H1 (cell line): ENCODE results near the gene TSR3. TPM values are rescaled to one million over a fixed set of nuclear protein-coding genes. Genes with fewer than 3 reads are reported as not detected.

Experiments used
- CTCF ChIA-PET: fragments of 300-600 bp; sonication (Branson Sonifier 250); formaldehyde crosslinking; loops from one replicate; lab custom pipeline; 2021; ENCODE audit not compliant: partially characterized antibody; lab: Charles Lee
- POLR2A ChIA-PET: fragments of 300-600 bp; sonication (Branson Sonifier 250); formaldehyde crosslinking; loops from one replicate; lab custom pipeline; 2021; ENCODE audit warnings: inconsistent platforms; ENCODE audit not compliant: partially characterized antibody; lab: Charles Lee
- DNase-seq, 2 experiments: peaks; one replicate each; pipeline versions ENCODE4 v3.0.0 to v3.0.0-alpha.2; 2010 to 2022; ENCODE audit warnings: low spot score in 2 of 2, low read depth in 1 of 2, mixed read lengths in 1 of 2
- FAIRE-seq: peaks from 2 replicates; lab custom pipeline; 2011; peaks lifted over from hg19 to GRCh38; lab: Jason Lieb, UNC
- H2AFZ ChIP-seq: 2 replicates; pipeline ENCODE4 v1.8.1; 2012; ENCODE audit warnings: low read length, inconsistent platforms
- H2AK5ac ChIP-seq: 2 replicates; pipeline ENCODE4 v1.6.1; 2013; ENCODE audit warnings: low read depth, low read length
- H2BK120ac ChIP-seq: replicated peaks from 2 replicates; pipeline ENCODE3; 2013; ENCODE audit warnings: low read depth, low read length, inconsistent platforms
- H2BK12ac ChIP-seq: 2 replicates; pipeline ENCODE4 v1.6.1; 2013; ENCODE audit warnings: low read depth, low read length
- H2BK15ac ChIP-seq: 2 replicates; pipeline ENCODE4 v1.6.1; 2013; ENCODE audit warnings: low read length
- H2BK20ac ChIP-seq: 2 replicates; pipeline ENCODE4 v1.6.1; 2013; ENCODE audit warnings: low read length
- H2BK5ac ChIP-seq: 2 replicates; pipeline ENCODE4 v1.6.1; 2013; ENCODE audit warnings: low read depth, low read length
- H3K14ac ChIP-seq: 2 replicates; pipeline ENCODE4 v1.6.1; 2013; ENCODE audit warnings: inconsistent platforms; ENCODE audit not compliant: insufficient read length
- H3K18ac ChIP-seq: 2 replicates; pipeline ENCODE4 v1.6.1; 2013; ENCODE audit warnings: low read length; ENCODE audit errors: extremely low read depth
- H3K23ac ChIP-seq: 2 replicates; pipeline ENCODE4 v1.6.1; 2013; ENCODE audit warnings: inconsistent platforms; ENCODE audit not compliant: insufficient read length
- H3K23me2 ChIP-seq: 2 replicates; pipeline ENCODE4 v1.6.1; 2013; ENCODE audit warnings: low read depth, low read length
- H3K27ac ChIP-seq: 2 replicates; pipeline ENCODE4 v1.6.1; 2011; ENCODE audit warnings: low read depth, low read length, inconsistent platforms
- H3K27me3 ChIP-seq, 4 experiments: replicated peaks in 1 of 4; 1 replicate in 1 of 4; 2 replicates in 3 of 4; pipeline versions ENCODE4 v1.6.1 to v1.8.1; 2011 to 2013; ENCODE audit warnings: low read length in 3 of 4, mild to moderate bottlenecking in 3 of 4, inconsistent platforms in 2 of 4, mixed read lengths in 2 of 4, moderate library complexity in 1 of 4; ENCODE audit not compliant: control insufficient read depth in 3 of 4, insufficient read depth in 3 of 4; ENCODE audit errors: extremely low read depth in 1 of 4
- H3K36me3 ChIP-seq, 4 experiments: 2 replicates each; pipeline versions ENCODE4 v1.6.1 to v1.8.1; 2011 to 2013; ENCODE audit warnings: mild to moderate bottlenecking in 4 of 4, low read length in 3 of 4, moderate library complexity in 2 of 4, control low read depth in 1 of 4, inconsistent platforms in 1 of 4; ENCODE audit not compliant: insufficient read depth in 4 of 4, control insufficient read depth in 2 of 4
- H3K4ac ChIP-seq: replicated peaks from 2 replicates; pipeline ENCODE3; 2013; ENCODE audit warnings: low read length, low read depth, mixed read lengths, inconsistent platforms; ENCODE audit not compliant: insufficient read length
- H3K4me1 ChIP-seq, 4 experiments: replicated peaks in 1 of 4; 1 replicate in 1 of 4; 2 replicates in 3 of 4; pipeline versions ENCODE4 v1.6.1 to v1.8.1; 2011 to 2013; ENCODE audit warnings: low read length in 3 of 4, inconsistent platforms in 2 of 4, mixed read lengths in 1 of 4; ENCODE audit not compliant: insufficient read depth in 4 of 4, control insufficient read depth in 3 of 4
- H3K4me2 ChIP-seq, 2 experiments: 2 replicates each; pipeline versions ENCODE4 v1.6.1 to v1.8.1; 2011 to 2013; ENCODE audit warnings: low read depth in 2 of 2, low read length in 2 of 2, control low read depth in 1 of 2, inconsistent platforms in 1 of 2, mild to moderate bottlenecking in 1 of 2; ENCODE audit not compliant: insufficient read depth in 1 of 2
- H3K4me3 ChIP-seq, 4 experiments: fragments of 200-600, 300-600 bp in 1 of 4; sonication (generic), shearing (Covaris generic), sonication (Bioruptor Twin) in 1 of 4; 2 replicates each; pipeline versions ENCODE4 v1.5.1 to v1.8.1; 2011 to 2016; ENCODE audit warnings: low read length in 4 of 4, low read depth in 3 of 4, control low read depth in 2 of 4, inconsistent platforms in 2 of 4, mild to moderate bottlenecking in 2 of 4, mixed read lengths in 1 of 4, moderate library complexity in 1 of 4; ENCODE audit not compliant: insufficient read depth in 2 of 4; ENCODE audit errors: extremely low read depth in 1 of 4
- H3K56ac ChIP-seq: replicated peaks from 2 replicates; pipeline ENCODE3; 2013; ENCODE audit warnings: low read depth, mild to moderate bottlenecking, mixed read lengths, low read length, inconsistent platforms; ENCODE audit not compliant: insufficient read length
- H3K79me1 ChIP-seq: 2 replicates; pipeline ENCODE4 v1.6.1; 2013; ENCODE audit warnings: low read depth, low read length, control low read depth
- H3K79me2 ChIP-seq, 2 experiments: 2 replicates each; pipeline versions ENCODE4 v1.6.1 to v1.8.1; 2012 to 2013; ENCODE audit warnings: low read length in 2 of 2, mild to moderate bottlenecking in 2 of 2, inconsistent platforms in 1 of 2; ENCODE audit not compliant: insufficient read depth in 2 of 2, control insufficient read depth in 1 of 2
- H3K9ac ChIP-seq, 4 experiments: replicated peaks in 1 of 4; 1 replicate in 1 of 4; 2 replicates in 3 of 4; pipeline versions ENCODE4 v1.6.1 to v1.8.1; 2011 to 2013; ENCODE audit warnings: low read depth in 3 of 4, low read length in 3 of 4, control low read depth in 2 of 4, mild to moderate bottlenecking in 2 of 4, moderate library complexity in 2 of 4, inconsistent platforms in 1 of 4; ENCODE audit errors: extremely low read depth in 1 of 4
- H3K9me3 ChIP-seq, 2 experiments: 2 replicates each; pipeline versions ENCODE4 v1.6.1 to v1.8.1; 2012 to 2013; ENCODE audit warnings: mild to moderate bottlenecking in 2 of 2, moderate library complexity in 2 of 2, control low read depth in 1 of 2, inconsistent platforms in 1 of 2, low read depth in 1 of 2, low read length in 1 of 2, mixed read lengths in 1 of 2; ENCODE audit not compliant: insufficient read depth in 2 of 2
- H4K20me1 ChIP-seq, 2 experiments: replicated peaks in 1 of 2; 2 replicates each; pipeline versions ENCODE3 to v1.8.1; 2011 to 2013; ENCODE audit warnings: inconsistent platforms in 2 of 2, low read length in 2 of 2, mild to moderate bottlenecking in 1 of 2; ENCODE audit not compliant: insufficient read depth in 2 of 2, control insufficient read depth in 1 of 2
- H4K5ac ChIP-seq: 2 replicates; pipeline ENCODE4 v1.6.1; 2013; ENCODE audit warnings: low read length, low read depth, mixed read lengths, inconsistent platforms; ENCODE audit not compliant: insufficient read length
- H4K8ac ChIP-seq: 2 replicates; pipeline ENCODE4 v1.8.0; 2013; ENCODE audit warnings: mild to moderate bottlenecking, moderate library complexity, low read length, inconsistent platforms; ENCODE audit not compliant: insufficient read depth; ENCODE audit errors: extremely low read depth
- H4K91ac ChIP-seq: replicated peaks from 2 replicates; pipeline ENCODE3; 2013; ENCODE audit warnings: low read length, mixed read lengths, inconsistent platforms; ENCODE audit not compliant: insufficient read length
- BACH1 ChIP-seq: IDR thresholded peaks from 2 replicates; pipeline ENCODE4 v1.6.1; 2012; ENCODE audit warnings: low read length, improper control_type of control experiment
- BCL11A ChIP-seq, 2 experiments: IDR thresholded peaks; one replicate each; pipeline ENCODE4 v1.6.1; 2011; ENCODE audit warnings: low read depth in 2 of 2, low read length in 2 of 2, mild to moderate bottlenecking in 2 of 2
- CHD1 ChIP-seq: IDR thresholded peaks from 2 replicates; pipeline ENCODE4 v1.6.1; 2012; ENCODE audit warnings: low read depth, low read length, improper control_type of control experiment
- CTBP2 ChIP-seq: IDR thresholded peaks from 2 replicates; pipeline ENCODE4 v1.7.0; 2011; ENCODE audit warnings: borderline replicate concordance, mild to moderate bottlenecking, moderate library complexity, mixed read lengths, low read length; ENCODE audit not compliant: insufficient read depth, insufficient read length
- EZH2 ChIP-seq: fragments of 200-600 bp; sonication (generic); IDR thresholded peaks from 2 replicates; pipeline ENCODE4 v1.7.1; 2012; ENCODE audit warnings: low read depth, mild to moderate bottlenecking, moderate library complexity, low read length, inconsistent platforms; ENCODE audit not compliant: severe bottlenecking
- GABPA ChIP-seq: IDR thresholded peaks from 2 replicates; pipeline ENCODE4 v1.6.1; 2011; ENCODE audit warnings: mild to moderate bottlenecking, low read length, moderate library complexity, borderline replicate concordance; ENCODE audit not compliant: insufficient read depth
- NRF1 ChIP-seq: IDR thresholded peaks from 2 replicates; pipeline ENCODE4 v1.6.1; 2011; ENCODE audit warnings: mild to moderate bottlenecking, low read depth, low read length, improper control_type of control experiment
- POLR2AphosphoS5 ChIP-seq: IDR thresholded peaks from 2 replicates; pipeline ENCODE4 v1.6.1; 2011; ENCODE audit warnings: low read depth, low read length
- SIRT6 ChIP-seq: IDR thresholded peaks from one replicate; pipeline ENCODE4 v1.7.1; 2012; ENCODE audit warnings: low read length, inconsistent platforms
- TCF12 ChIP-seq: IDR thresholded peaks from 2 replicates; pipeline ENCODE4 v1.6.1; 2011; ENCODE audit warnings: low read depth, mild to moderate bottlenecking, low read length
- TEAD4 ChIP-seq: IDR thresholded peaks from 2 replicates; pipeline ENCODE4 v1.6.1; 2012; ENCODE audit warnings: low read depth, low read length, inconsistent platforms, mixed read lengths
- WGBS, 2 experiments: shearing (Covaris generic) in 1 of 2; methylation state at CpG; one replicate each; pipeline versions ENCODE4 v1.1.6 to v1.1.7; 2013 to 2015; ENCODE audit warnings: low lambda C conversion rate in 2 of 2, mixed read lengths in 2 of 2, inconsistent platforms in 1 of 2, low coverage in 1 of 2, missing lambda C conversion rate in 1 of 2; ENCODE audit not compliant: insufficient replicate concordance in 2 of 2, insufficient coverage in 1 of 2, insufficient read length in 1 of 2; ENCODE audit errors: extremely low coverage in 1 of 2, missing lambda C conversion rate in 1 of 2; 5-methylcytosine and 5-hydroxymethylcytosine counted together
- polyA plus RNA-seq, 7 experiments: library from polyadenylated mRNA; depleted of rRNA in 3 of 7; stranded (reverse) in 5 of 7; unstranded in 2 of 7; fragments of >200 nt in 5 of 7; fragments of 200-250 nt in 2 of 7; gene quantifications; 1 replicate in 5 of 7; 2 replicates in 1 of 7; 4 replicates in 1 of 7; pipeline versions ENCODE4 v1.2.1 to v1.2.3, GENCODE V29; 2011 to 2013; ENCODE audit warnings: missing spikeins in 2 of 7, mixed read lengths in 2 of 7
- total RNA-seq: library from RNA; stranded (reverse); fragmentation: NEBNext Ultra II Directional; extraction: Animal tissue kit (Norgen Biotek cat#: 25700); gene quantifications from 2 replicates; pipeline ENCODE4 v1.2.1, GENCODE V29; 2021

TSR3 gene
- total and polyA plus RNA-seq, 2 of the 8 experiments (the other 6 are each of a cell fraction or from before 2014, with no cell fraction given), result 43.1 to 52.3 TPM

DNA sequence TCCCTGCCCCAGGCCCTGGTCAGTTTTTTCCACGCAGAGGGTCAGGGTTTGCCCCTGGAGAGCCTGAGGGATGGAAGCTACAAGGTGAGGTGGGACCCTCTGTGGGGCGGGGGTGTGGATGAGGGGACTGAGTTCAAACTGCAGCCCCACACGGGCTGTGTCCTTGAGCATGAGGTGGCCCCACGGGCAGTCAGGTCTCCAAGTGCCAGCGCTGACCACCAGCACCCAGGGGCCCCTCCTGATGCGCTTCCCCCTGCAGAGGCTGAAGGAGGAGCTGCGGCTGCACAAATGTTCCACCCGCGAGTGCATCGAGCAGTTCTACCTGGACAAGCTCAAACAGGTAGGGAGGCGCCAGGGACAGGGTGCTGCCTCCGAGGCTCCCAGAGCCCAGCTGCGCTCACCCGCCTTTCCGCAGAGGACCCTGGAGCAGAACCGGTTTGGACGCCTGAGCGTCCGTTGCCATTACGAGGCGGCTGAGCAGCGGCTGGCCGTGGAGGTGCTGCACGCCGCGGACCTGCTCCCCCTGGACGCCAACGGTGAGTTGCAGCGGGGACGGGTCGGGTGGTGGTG, 4.3 kb downstream of the TSR3 start:
- Histone ChIP-seq H3K4me3 (no peak overlapping the region), H4K5ac (no peak overlapping the region), H3K27ac (no peak overlapping the region), H4K20me1 (peaks cover 0 to 12% of the 10 kb centered on the region in 2 experiments), H3K4me2 (no peak overlapping the region), H2BK120ac (no peak overlapping the region)
- POLR2A ChIA-PET, result interaction anchor here (0.6 to 3.0 kb wide), 6 partner anchors 10 to 432 kb away, joined by 3 to 19 read pairs (median 4); no protein-coding TSS in a partner anchor
- TF ChIP-seq CHD1 (no peak), NRF1 (no peak), BACH1 (no peak), TCF12 (no peak), GABPA (no peak), CTBP2 (no peak), EZH2 (no peak), BCL11A (IDR thresholded peaks at IDR 0.05; ENCODE audit: low read depth in 2 of 2, low read length in 2 of 2) (no peak), TEAD4 (no peak), POLR2AphosphoS5 (no peak), SIRT6 (no peak)
- TF ChIP-seq, all 59 proteins: peak for 0
- H3K9me3 ChIP-seq, result no peaks in the 10 kb centered on the region
- CTCF ChIA-PET, result interaction anchor here (0.6 to 11.1 kb wide), 12 partner anchors 9 to 712 kb away, joined by 3 to 52 read pairs (median 3); partner anchors contain the start of gene BAIAP3
- 0 out of 2 replicates have a peak, but pooled peaks cover 6% of the 10 kb centered on the region for H3K79me1 ChIP-seq
- H3K79me2 ChIP-seq, result peaks cover 0 to 13% of the 10 kb centered on the region in 2 experiments; a peak in 2 of 4 replicates
- H2BK15ac ChIP-seq, result no peak overlapping the region
- no peak for DNase-seq
- no peak overlapping the region for H2AFZ ChIP-seq
- H4K8ac ChIP-seq, result no peak overlapping the region
- peaks cover 0 to 18% (median 7%) of the 10 kb centered on the region in 4 experiments; a peak in 5 of 7 replicates for H3K4me1 ChIP-seq
- no peak overlapping the region for H3K23ac ChIP-seq
- H2BK20ac ChIP-seq, result no peak overlapping the region
- FAIRE-seq, result no peak
- H3K18ac ChIP-seq, result no peak overlapping the region
- peaks cover 15% of the 10 kb centered on the region for H3K23me2 ChIP-seq
- no peak overlapping the region for H3K4ac ChIP-seq
- H3K14ac ChIP-seq, result no peak overlapping the region
- peaks cover 0 to 2% (median 0%) of the 10 kb centered on the region in 4 experiments; a peak in 2 of 7 replicates for H3K27me3 ChIP-seq
- 88% methylated on average over 25 of the region's 31 CpGs; no CpG with 5 or more reads in 1 of the 2 experiments for WGBS, 2 experiments
- H2BK12ac ChIP-seq, result no peak overlapping the region
- H2AK5ac ChIP-seq, result no peak overlapping the region
- no peak overlapping the region for H4K91ac ChIP-seq
- H3K9ac ChIP-seq, result no peak overlapping the region
- H3K36me3 ChIP-seq, result peaks cover 4 to 9% (median 5%) of the 10 kb centered on the region in 4 experiments; a peak in 4 of 8 replicates
- no peak overlapping the region for H2BK5ac ChIP-seq
- no peak overlapping the region for H3K56ac ChIP-seq
